ENCODE data around the gene FOXO3.

The FOXO3 gene

GRCh38 chr6:108596956-108597355 is 36.2 kb downstream of the FOXO3 start:
- TF ChIP-seq CTCF (IDR thresholded peaks at IDR 0.05; ENCODE audit: insufficient read depth, low read depth, low read length, missing control alignments), result no peak
- no peak overlapping the region for H3K4me3 ChIP-seq (ENCODE audit: low read length)
- DNase-seq (ENCODE audit: low read depth), result peak; percentile 45

GRCh38 chr6:108597572-108598304 is 37.0 kb downstream of the FOXO3 start:
- TF ChIP-seq CTCF (IDR thresholded peaks at IDR 0.05; ENCODE audit: insufficient read depth, low read depth, low read length, missing control alignments), result no peak
- no peak overlapping the region for H3K4me3 ChIP-seq (ENCODE audit: low read length)
- DNase-seq (ENCODE audit: low read depth), result no peak

GRCh38 chr6:108598305-108598863 is 37.7 kb downstream of the FOXO3 start:
- TF ChIP-seq CTCF (IDR thresholded peaks at IDR 0.05; ENCODE audit: insufficient read depth, low read depth, low read length, missing control alignments), result no peak
- DNase-seq (ENCODE audit: low read depth), result peak; percentile 76
- no peak overlapping the region for H3K4me3 ChIP-seq (ENCODE audit: low read length)

- no peak overlapping the region for H3K4me3 ChIP-seq (ENCODE audit: low read length)
- DNase-seq (ENCODE audit: low read depth), result no peak
- no peak for TF ChIP-seq CTCF (IDR thresholded peaks at IDR 0.05; ENCODE audit: insufficient read depth, low read depth, low read length, missing control alignments)
Measured at GRCh38 chr6:108604156-108604555, 43.4 kb downstream of the FOXO3 start.

- no peak for TF ChIP-seq CTCF (IDR thresholded peaks at IDR 0.05; ENCODE audit: insufficient read depth, low read depth, low read length, missing control alignments)
- no peak for DNase-seq (ENCODE audit: low read depth)
- H3K4me3 ChIP-seq (ENCODE audit: low read length), result no peak overlapping the region
Measured at GRCh38 chr6:108606250-108606690, 45.6 kb downstream of the FOXO3 start.

- no peak for DNase-seq (ENCODE audit: low read depth)
- no peak overlapping the region for H3K4me3 ChIP-seq (ENCODE audit: low read length)
- TF ChIP-seq CTCF (IDR thresholded peaks at IDR 0.05; ENCODE audit: insufficient read depth, low read depth, low read length, missing control alignments), result no peak
Measured at GRCh38 chr6:108608453-108609275, 47.9 kb downstream of the FOXO3 start.
